Nephron progenitor cell (in vitro differentiated cells): ENCODE measurements around the gene PON1.

Experiments
- DNase-seq: peaks from one replicate; pipeline ENCODE4 v3.0.0; 2021
- H3K27ac Mint-ChIP-seq: 2 replicates; pipeline ENCODE4 v1.8.0; 2021; ENCODE audit warnings: mild to moderate bottlenecking, moderate library complexity, mixed read lengths
- H3K27me3 Mint-ChIP-seq: 2 replicates; pipeline ENCODE4 v1.8.0; 2021; ENCODE audit warnings: mild to moderate bottlenecking, low read depth, mixed read lengths; ENCODE audit not compliant: poor library complexity
- H3K36me3 Mint-ChIP-seq: 2 replicates; pipeline ENCODE4 v1.8.0; 2021; ENCODE audit warnings: low read depth, mixed read lengths
- H3K4me1 Mint-ChIP-seq: 2 replicates; pipeline ENCODE4 v1.8.0; 2021; ENCODE audit warnings: mixed read lengths
- H3K4me3 Mint-ChIP-seq: 2 replicates; pipeline ENCODE4 v1.8.0; 2021; ENCODE audit warnings: mild to moderate bottlenecking, moderate library complexity, mixed read lengths
- H3K9me3 Mint-ChIP-seq: 2 replicates; pipeline ENCODE4 v1.8.0; 2021; ENCODE audit warnings: mild to moderate bottlenecking, moderate library complexity, mixed read lengths
- CTCF ChIP-seq: fragments of 200-600 bp; sonication (generic); IDR thresholded peaks from 2 replicates; pipeline ENCODE4 v1.5.0; 2021; ENCODE audit warnings: antibody characterized with exemption

Gene PON1

GRCh38 chr7:95322396-95322795 is 1.9 kb downstream of the PON1 start:
- H3K27ac Mint-ChIP-seq = no peak overlapping the region
- no peak for DNase-seq
- H3K4me1 Mint-ChIP-seq = peaks cover 14% of the 10 kb centered on the region
- no peak for TF ChIP-seq CTCF
- H3K4me3 Mint-ChIP-seq = no peak overlapping the region
- peaks cover 3% of the 10 kb centered on the region for H3K9me3 Mint-ChIP-seq
- no peaks in the 10 kb centered on the region for H3K36me3 Mint-ChIP-seq
- H3K27me3 Mint-ChIP-seq = peaks cover 33% of the 10 kb centered on the region

DNA sequence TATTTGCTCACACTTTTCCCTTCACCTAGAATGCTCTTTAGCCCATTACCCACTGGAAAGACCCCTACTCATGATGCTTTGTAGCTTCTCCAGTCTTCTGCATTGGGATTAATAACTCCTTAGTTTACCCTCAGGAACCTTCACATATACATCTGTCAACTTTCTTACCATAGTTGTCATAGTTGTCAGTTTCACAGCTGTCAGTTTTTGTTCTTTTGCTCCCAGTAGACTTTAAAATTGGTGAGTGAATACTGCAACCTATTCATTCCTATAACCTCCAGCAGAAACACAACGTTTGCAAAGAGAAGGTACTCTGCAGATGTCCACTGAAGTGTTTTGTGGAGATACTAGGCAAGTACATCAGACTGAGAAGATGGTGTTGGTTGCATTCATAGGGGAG is 2.6 kb downstream of the PON1 start:
- Mint-ChIP-seq H3K9me3 (peaks cover 3% of the 10 kb centered on the region), H3K36me3 (no peaks in the 10 kb centered on the region), H3K4me3 (no peak overlapping the region), H3K27ac (no peak overlapping the region), H3K27me3 (peaks cover 33% of the 10 kb centered on the region), H3K4me1 (peaks cover 14% of the 10 kb centered on the region)
- no peak for DNase-seq
- TF ChIP-seq CTCF = no peak

- peaks cover 30% of the 10 kb centered on the region for H3K27me3 Mint-ChIP-seq
- DNase-seq = no peak
- H3K36me3 Mint-ChIP-seq = no peaks in the 10 kb centered on the region
- peaks cover 14% of the 10 kb centered on the region for H3K4me1 Mint-ChIP-seq
- H3K9me3 Mint-ChIP-seq = no peaks in the 10 kb centered on the region
- H3K27ac Mint-ChIP-seq = no peak overlapping the region
- no peak overlapping the region for H3K4me3 Mint-ChIP-seq
- TF ChIP-seq CTCF = no peak
These were observed 3.7 kb downstream of the PON1 start for GRCh38 chr7:95320651-95321050.

DNA sequence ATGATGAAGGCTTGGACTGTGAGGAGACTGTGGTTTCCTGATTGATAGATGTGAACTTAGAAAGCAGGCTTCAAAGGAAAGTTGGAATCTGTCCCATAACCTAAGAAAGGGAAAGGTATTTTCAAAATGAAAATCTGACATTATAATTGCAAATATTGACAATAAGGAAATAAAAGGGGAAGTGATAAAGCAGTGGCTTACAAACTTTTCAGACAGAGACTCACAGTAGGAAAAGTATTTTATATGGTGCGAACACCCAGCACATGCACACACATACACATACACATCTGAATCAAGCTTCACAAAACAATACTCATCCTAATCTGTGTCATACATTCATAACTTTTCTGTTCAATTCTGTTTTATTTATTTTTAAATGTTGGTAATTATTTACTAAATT is 4.8 kb downstream of the PON1 start:
- Mint-ChIP-seq H3K27ac (no peak overlapping the region), H3K9me3 (no peaks in the 10 kb centered on the region)
- TF ChIP-seq CTCF = no peak

DNA sequence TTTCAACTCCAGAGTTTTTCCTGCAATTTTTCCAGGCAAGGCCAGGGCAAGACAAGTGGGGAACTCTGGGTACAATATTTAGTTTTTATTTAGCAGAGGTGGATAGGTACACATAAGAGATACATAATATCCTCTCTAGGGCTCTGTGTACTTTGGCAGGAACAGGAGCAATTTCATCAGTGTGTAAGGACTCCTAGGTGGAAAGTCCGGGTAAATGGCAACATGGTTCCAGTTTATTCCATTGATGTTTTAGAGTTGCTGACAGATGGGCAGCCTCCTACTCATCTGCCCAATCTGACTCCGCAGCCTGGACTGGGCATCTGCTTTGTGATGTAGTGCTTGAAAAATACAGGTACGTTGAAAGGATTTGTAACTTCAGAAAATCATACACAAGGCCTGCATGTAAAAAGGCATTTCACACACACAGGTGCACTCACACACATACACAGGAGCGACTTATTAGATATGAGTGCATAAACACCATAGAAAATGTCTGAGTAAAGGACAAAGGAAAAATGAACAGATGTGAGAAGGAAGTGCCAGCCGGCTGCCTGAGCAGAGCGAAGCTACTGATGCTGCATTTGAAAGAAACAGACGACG is 5.7 kb downstream of the PON1 start:
- H3K36me3 Mint-ChIP-seq = no peaks in the 10 kb centered on the region
- no peak for DNase-seq
- peaks cover 14% of the 10 kb centered on the region for H3K4me1 Mint-ChIP-seq
- no peak overlapping the region for H3K4me3 Mint-ChIP-seq
- no peaks in the 10 kb centered on the region for H3K9me3 Mint-ChIP-seq
- H3K27ac Mint-ChIP-seq = no peak overlapping the region
- no peak for TF ChIP-seq CTCF
- peaks cover 11% of the 10 kb centered on the region for H3K27me3 Mint-ChIP-seq

More for the DNA sequence above, 4.8 kb downstream of the PON1 start:
- Mint-ChIP-seq H3K4me1 (peaks cover 14% of the 10 kb centered on the region), H3K36me3 (no peaks in the 10 kb centered on the region), H3K27me3 (peaks cover 20% of the 10 kb centered on the region), H3K4me3 (no peak overlapping the region)
- DNase-seq = no peak

DNA sequence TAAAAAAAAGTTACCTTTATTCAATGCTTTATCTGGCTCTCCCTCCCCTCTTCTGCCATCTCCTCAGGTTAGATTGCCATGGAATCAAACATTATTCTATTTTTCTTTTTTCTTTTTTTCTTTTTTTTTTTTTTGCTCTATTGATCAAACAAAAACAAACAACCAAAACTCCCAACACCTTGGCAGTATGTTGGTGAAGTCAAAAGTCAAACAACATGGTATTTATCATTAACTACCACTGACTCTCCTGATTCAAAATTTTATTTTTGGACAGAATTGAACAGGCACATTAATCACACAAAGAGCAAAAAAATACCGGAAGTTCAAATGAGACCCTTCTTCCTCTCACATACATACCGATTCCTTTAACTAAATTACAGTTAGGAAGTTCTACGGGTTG is 6.4 kb downstream of the PON1 start:
- TF ChIP-seq CTCF = no peak
- peaks cover 12% of the 10 kb centered on the region for H3K27me3 Mint-ChIP-seq

More for the DNA sequence above, 6.4 kb downstream of the PON1 start:
- Mint-ChIP-seq H3K36me3 (no peaks in the 10 kb centered on the region), H3K27ac (no peak overlapping the region), H3K4me3 (no peak overlapping the region), H3K9me3 (no peaks in the 10 kb centered on the region), H3K4me1 (peaks cover 14% of the 10 kb centered on the region)
- no peak for DNase-seq
